DOHH2 (cell line): ENCODE results near the gene WNT5B.

Experiments
- H3F3A ChIP-seq: fragments of 200-600 bp; sonication (generic), shearing (Covaris generic); 2 replicates; pipeline ENCODE4 v1.6.0; 2016; ENCODE audit warnings: antibody characterized with exemption, mild to moderate bottlenecking; ENCODE audit not compliant: control insufficient read depth, insufficient read depth
- H3K27ac ChIP-seq: fragments of 200-600 bp; sonication (generic); 2 replicates; pipeline ENCODE4 v1.5.1; 2014; ENCODE audit warnings: low read depth, mild to moderate bottlenecking, low read length, moderate library complexity
- H3K27me3 ChIP-seq: fragments of 200-600 bp; sonication (generic); 2 replicates; pipeline ENCODE4 v1.6.1; 2014; ENCODE audit warnings: mild to moderate bottlenecking, low read length, mixed read lengths; ENCODE audit not compliant: control insufficient read depth
- H3K36me3 ChIP-seq: fragments of 200-600 bp; sonication (generic); 2 replicates; pipeline ENCODE4 v1.6.1; 2014; ENCODE audit warnings: mild to moderate bottlenecking, low read length, moderate library complexity, mixed read lengths; ENCODE audit not compliant: control insufficient read depth
- H3K4me1 ChIP-seq: fragments of 200-600 bp; sonication (generic); 2 replicates; pipeline ENCODE4 v1.6.1; 2014; ENCODE audit warnings: mild to moderate bottlenecking, low read length, mixed read lengths; ENCODE audit not compliant: control insufficient read depth
- H3K4me2 ChIP-seq: fragments of 200-600 bp; sonication (generic); 2 replicates; pipeline ENCODE4 v1.6.0; 2014; ENCODE audit warnings: mild to moderate bottlenecking, low read length, moderate library complexity
- H3K4me3 ChIP-seq: fragments of 200-600 bp; sonication (generic); 2 replicates; pipeline ENCODE4 v1.5.1; 2014; ENCODE audit warnings: mild to moderate bottlenecking, low read length, mixed read lengths
- H3K79me2 ChIP-seq: fragments of 200-600 bp; sonication (generic); 2 replicates; pipeline ENCODE4 v1.6.1; 2014; ENCODE audit warnings: mild to moderate bottlenecking, low read length, mixed read lengths; ENCODE audit not compliant: control insufficient read depth
- H3K9me2 ChIP-seq: fragments of 200-600 bp; sonication (generic); replicated peaks from 2 replicates; pipeline ENCODE4 v1.6.1; 2014; ENCODE audit warnings: mild to moderate bottlenecking, low read length, mixed read lengths; ENCODE audit not compliant: control insufficient read depth
- H3K9me3 ChIP-seq: fragments of 200-600 bp; sonication (generic); 2 replicates; pipeline ENCODE4 v1.6.1; 2014; ENCODE audit warnings: antibody characterized with exemption, low read length, mixed read lengths; ENCODE audit not compliant: control insufficient read depth, insufficient read depth
- H4K20me1 ChIP-seq: fragments of 200-600 bp; sonication (generic); 2 replicates; pipeline ENCODE4 v1.6.0; 2014; ENCODE audit warnings: low read depth, mild to moderate bottlenecking, antibody characterized with exemption, low read length, moderate library complexity; ENCODE audit not compliant: control insufficient read depth, insufficient read depth
- EZH2phosphoT487 ChIP-seq: fragments of 200-600 bp; sonication (generic); IDR thresholded peaks from 2 replicates; pipeline ENCODE4 v1.6.1; 2017; ENCODE audit warnings: borderline replicate concordance, mild to moderate bottlenecking, antibody characterized with exemption, low read length, moderate library complexity, mixed read lengths
- TF ChIP-seq, protein P1 (sequence below): fragments of 200-600 bp; sonication (generic); IDR thresholded peaks from one replicate; pipeline ENCODE4 v1.5.1; 2014; ENCODE audit warnings: antibody characterized with exemption, mild to moderate bottlenecking, low read depth, low read length; ENCODE audit not compliant: poor library complexity, severe bottlenecking

WNT5B gene

DNA sequence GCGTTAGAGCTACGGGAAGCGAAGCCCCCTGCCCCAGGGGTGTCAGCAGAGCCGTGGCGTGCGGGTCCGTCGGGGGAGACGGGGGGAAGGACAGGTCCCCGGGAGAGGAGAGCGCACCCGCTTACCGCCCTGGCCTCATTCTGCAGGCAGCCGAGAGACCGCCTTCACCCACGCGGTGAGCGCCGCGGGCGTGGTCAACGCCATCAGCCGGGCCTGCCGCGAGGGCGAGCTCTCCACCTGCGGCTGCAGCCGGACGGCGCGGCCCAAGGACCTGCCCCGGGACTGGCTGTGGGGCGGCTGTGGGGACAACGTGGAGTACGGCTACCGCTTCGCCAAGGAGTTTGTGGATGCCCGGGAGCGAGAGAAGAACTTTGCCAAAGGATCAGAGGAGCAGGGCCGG, 10.5 kb downstream of the WNT5B start:
- no peaks in the 10 kb centered on the region for H3K79me2 ChIP-seq
- no peaks in the 10 kb centered on the region for H3K36me3 ChIP-seq
- no peaks in the 10 kb centered on the region for H4K20me1 ChIP-seq
- TF ChIP-seq, protein P1, sequence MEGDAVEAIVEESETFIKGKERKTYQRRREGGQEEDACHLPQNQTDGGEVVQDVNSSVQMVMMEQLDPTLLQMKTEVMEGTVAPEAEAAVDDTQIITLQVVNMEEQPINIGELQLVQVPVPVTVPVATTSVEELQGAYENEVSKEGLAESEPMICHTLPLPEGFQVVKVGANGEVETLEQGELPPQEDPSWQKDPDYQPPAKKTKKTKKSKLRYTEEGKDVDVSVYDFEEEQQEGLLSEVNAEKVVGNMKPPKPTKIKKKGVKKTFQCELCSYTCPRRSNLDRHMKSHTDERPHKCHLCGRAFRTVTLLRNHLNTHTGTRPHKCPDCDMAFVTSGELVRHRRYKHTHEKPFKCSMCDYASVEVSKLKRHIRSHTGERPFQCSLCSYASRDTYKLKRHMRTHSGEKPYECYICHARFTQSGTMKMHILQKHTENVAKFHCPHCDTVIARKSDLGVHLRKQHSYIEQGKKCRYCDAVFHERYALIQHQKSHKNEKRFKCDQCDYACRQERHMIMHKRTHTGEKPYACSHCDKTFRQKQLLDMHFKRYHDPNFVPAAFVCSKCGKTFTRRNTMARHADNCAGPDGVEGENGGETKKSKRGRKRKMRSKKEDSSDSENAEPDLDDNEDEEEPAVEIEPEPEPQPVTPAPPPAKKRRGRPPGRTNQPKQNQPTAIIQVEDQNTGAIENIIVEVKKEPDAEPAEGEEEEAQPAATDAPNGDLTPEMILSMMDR: no peak
- no peak for TF ChIP-seq EZH2phosphoT487
- peaks cover 15% of the 10 kb centered on the region for H3K27me3 ChIP-seq
- no peak overlapping the region for H3K4me3 ChIP-seq
- H3F3A ChIP-seq: no peaks in the 10 kb centered on the region
- no peak overlapping the region for H3K27ac ChIP-seq
- no peaks in the 10 kb centered on the region for H3K4me1 ChIP-seq
- no peaks in the 10 kb centered on the region for H3K9me3 ChIP-seq
- no peaks in the 10 kb centered on the region for H3K9me2 ChIP-seq
- no peak overlapping the region for H3K4me2 ChIP-seq

- H3K36me3 ChIP-seq: no peaks in the 10 kb centered on the region
- no peak overlapping the region for H3K4me3 ChIP-seq
- TF ChIP-seq, protein P1: no peak
- no peak for TF ChIP-seq EZH2phosphoT487
- H3K4me1 ChIP-seq: no peaks in the 10 kb centered on the region
- no peak overlapping the region for H3K4me2 ChIP-seq
- peaks cover 5% of the 10 kb centered on the region for H3K27me3 ChIP-seq
- H3F3A ChIP-seq: no peaks in the 10 kb centered on the region
- no peaks in the 10 kb centered on the region for H3K9me3 ChIP-seq
- H3K9me2 ChIP-seq: no peaks in the 10 kb centered on the region
- no peaks in the 10 kb centered on the region for H3K79me2 ChIP-seq
- H4K20me1 ChIP-seq: no peaks in the 10 kb centered on the region
- H3K27ac ChIP-seq: no peak overlapping the region
Measured at GRCh38 chr12:1640328-1641234, 11.6 kb downstream of the WNT5B start.

DNA sequence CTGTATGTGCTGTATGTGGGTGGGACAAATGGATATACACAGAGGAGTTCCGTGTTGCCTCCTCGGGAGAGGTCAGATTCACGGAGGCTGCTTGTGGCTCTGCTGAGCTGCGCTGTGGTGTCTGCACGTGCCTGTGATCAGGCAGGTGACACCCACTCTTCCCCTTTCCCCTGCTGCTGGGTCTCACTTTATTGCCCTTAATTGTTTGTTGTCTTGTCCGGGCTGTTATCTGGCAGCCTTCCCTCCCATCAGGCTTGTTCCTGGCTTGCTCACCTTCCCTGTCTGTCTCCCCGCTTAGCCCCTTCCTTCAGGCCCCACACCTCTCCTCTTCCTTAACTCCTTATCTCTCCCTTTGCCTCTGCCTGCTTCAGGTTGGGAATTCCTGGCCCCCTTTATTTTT, 13.5 kb downstream of the WNT5B start:
- Histone ChIP-seq H3K4me1 (peaks cover 8% of the 10 kb centered on the region), H3K36me3 (no peaks in the 10 kb centered on the region), H3K27me3 (no peaks in the 10 kb centered on the region), H3K9me3 (no peaks in the 10 kb centered on the region), H4K20me1 (no peaks in the 10 kb centered on the region), H3K4me3 (no peak overlapping the region), H3K9me2 (no peaks in the 10 kb centered on the region), H3K79me2 (no peaks in the 10 kb centered on the region), H3F3A (no peaks in the 10 kb centered on the region), H3K4me2 (no peak overlapping the region), H3K27ac (no peak overlapping the region)
- TF ChIP-seq, protein P1: no peak
- TF ChIP-seq EZH2phosphoT487: no peak
